GM19025 (cell line): Measurements from ENCODE around the gene NR1I3.

Experiments
- ATAC-seq: cut with Tn5 transposase; IDR thresholded peaks from one replicate; pipeline ENCODE4 v1.9.1; 2021; ENCODE audit warnings: mild to moderate bottlenecking, low read depth, moderate library complexity; ENCODE audit not compliant: unreplicated experiment

NR1I3 gene

GRCh38 chr1:161197560-161198193, 40.3 kb downstream of the NR1I3 start:
- ATAC-seq: no peak

DNA sequence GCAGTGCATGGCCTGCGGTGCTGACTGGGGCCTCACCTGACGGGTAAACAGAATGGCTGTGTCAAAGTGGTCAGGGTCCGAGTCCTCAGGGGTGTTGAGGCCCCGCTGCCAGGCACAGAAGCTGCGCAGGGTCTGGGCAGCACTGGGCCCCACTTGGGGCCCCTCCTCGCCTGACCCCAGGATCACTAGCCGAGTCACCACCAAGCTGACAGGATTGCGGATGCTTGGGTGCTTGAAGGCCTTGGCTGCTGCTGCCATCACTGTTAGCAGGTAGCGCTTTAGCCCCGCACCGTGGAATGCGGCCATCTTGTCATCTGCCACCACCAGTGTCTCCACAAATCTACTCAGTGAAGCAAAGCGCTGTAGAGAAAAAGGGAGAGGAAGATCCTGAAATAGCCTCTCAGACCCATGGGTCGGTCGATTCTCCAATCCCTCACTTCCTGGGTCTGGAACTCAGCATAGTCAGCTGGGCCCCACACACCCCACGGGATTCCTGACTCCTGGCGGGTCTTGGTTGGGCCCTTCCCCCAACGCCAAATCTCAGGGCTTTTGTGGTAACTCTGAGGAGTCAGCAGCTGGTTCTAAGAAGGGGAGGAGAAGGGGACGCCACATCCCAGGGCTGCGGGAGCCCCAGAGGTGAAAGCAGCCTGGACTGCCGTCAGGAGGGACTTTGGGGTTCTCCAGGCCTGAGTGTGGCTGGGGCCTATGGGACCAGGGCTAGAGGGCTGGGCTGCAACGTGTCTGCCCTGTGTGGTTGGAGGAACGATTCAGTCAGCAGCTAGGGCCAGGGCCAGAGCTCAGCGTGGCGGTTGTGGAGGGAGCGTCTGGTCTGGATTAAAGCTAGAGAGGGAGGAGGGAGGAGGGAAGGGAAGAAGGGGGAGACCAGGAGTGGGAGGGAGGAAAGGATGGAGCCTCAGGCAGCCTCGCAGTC, 41.2 kb downstream of the NR1I3 start:
- ATAC-seq: no peak

GRCh38 chr1:161196111-161196510, 41.9 kb downstream of the NR1I3 start:
- no peak for ATAC-seq

DNA sequence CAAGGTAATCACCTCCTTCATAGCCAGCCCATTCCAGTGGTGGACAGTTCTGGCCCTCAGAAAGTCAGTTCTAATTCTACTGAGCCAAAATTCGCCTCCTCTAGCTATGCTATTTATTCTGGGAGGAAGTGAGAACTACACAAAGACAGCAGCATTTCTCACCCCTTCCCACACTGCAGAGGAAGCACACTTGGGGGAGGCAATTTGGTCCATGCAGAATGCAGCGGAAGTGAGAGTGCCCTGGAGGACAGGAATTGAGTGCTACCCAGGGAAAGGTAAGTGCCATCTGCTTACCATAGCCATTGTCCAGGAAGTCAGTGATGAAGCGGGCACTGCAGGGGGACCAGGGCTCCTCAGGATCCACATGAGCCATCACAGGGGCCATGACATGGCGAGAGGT, 42.8 kb downstream of the NR1I3 start:
- peak; percentile 55 for ATAC-seq

GRCh38 chr1:161193561-161194235, 44.3 kb downstream of the NR1I3 start:
- ATAC-seq: no peak

GRCh38 chr1:161192476-161193465, 45.2 kb downstream of the NR1I3 start:
- no peak for ATAC-seq

- ATAC-seq: no peak
Observed at GRCh38 chr1:161191971-161192370, 46.0 kb downstream of the NR1I3 start.

DNA sequence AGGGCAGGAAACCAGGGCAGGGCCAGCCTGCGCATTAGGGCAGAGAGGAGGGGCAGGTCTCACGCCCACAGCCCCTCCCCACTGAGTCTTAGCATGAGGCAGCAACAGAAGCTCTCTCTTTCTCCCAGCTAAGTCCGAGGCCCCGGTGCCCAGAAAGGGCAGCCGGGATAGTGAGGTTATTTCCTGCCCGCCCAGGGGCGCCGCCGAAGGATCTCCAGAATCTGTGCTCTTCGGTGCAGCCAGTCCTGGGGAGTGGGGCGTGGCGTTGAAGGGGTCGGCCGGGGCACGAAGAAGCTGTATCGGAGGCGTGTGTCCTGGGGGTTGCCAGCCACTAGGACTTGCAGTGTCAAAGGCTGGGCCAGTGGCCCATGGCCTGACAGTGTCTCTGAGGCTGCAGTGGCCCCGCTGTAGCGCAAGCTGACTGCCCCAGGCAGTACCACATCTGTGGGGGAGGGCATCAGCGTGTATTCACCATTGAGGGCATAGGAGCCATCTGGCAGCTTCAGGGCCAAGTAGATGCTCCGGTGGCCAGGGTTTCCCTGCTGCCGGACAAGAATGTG, 47.0 kb downstream of the NR1I3 start:
- no peak for ATAC-seq

DNA sequence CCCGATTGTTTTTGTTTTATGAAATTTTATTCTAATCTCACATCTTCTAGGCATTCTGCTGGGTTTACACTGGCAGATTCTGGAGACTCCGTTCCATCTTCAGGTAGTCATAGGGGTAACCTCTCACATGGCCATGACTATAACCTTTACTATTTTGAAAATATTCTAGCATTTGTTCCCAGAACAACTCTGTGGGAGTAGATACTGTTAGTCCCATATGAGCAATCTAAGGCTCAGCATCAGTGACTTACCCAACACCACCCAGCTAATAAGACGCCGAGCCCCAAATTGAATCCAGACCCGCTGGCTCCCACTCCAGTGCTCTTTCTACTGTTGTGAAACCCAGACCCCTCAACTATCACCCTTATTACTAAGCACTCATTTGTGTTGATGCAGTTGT, 49.0 kb downstream of the NR1I3 start:
- no peak for ATAC-seq

GRCh38 chr1:161188381-161188780, 49.6 kb downstream of the NR1I3 start:
- no peak for ATAC-seq

DNA sequence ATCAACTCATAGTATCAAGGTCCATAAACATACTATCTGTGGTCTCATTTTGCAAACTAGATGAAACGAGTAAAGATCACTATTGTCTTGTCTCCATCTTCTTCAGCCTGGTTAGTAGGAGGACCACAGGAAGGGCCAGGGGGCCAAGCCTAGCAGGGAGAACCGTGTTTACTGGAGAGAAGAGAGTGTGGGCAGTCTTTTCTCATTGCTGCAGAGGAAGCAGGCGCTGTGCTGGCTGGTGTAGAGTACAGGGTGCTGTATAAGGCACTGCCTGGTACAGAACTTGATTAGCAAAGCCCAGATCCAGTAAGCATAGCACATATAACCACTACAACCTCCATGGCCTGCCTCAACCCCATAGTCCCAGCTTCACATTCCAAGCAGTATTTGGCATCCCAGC, 50.7 kb downstream of the NR1I3 start:
- no peak for ATAC-seq

DNA sequence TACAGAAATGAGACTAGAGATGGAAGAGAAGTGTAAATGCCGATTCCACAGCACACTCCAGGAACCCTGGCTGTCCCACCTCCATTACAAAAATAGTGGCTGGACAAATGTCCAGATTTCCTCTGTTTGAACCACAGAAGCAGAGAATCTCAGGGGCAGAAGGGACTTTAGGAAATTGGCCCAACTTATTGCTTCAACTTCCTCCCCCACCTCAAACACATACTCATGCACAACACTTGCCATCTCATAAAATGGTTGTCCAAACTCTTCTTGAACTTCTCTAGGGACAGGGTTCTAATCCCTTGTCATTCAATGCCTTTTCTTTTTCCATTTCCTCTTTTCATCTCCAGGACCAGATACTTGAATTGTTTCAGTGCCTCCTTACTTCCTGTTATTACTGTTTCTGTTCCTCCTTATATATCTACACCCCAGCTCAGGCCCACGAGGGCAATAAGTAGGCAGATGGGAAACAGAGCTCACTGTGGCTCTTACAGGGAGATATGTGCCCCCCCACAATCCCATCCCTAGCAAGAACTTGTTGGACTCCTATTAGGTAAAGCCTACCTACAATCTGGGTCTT, 52.2 kb downstream of the NR1I3 start:
- ATAC-seq: peak; percentile 15

DNA sequence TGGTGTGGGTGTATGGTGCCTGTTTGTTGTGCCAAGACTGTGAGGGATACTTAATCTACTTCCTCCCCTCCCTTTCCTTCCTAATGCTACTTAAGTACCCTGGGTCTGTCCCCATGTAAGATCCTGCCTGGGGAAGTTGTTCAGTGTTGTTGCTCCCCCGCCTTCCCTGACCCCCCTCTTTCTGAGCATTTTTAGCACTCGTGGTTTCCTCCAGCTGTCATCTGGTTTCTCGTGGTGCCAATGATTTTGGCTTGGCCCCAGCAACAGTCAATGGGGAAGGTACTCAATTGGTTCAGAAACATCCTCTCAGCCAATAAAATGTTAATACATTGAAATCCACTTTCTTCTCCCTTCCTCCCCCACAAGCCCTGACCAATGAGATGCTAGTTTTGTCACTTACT, 52.7 kb downstream of the NR1I3 start:
- ATAC-seq: peak; percentile 61

- ATAC-seq: peak; percentile 31
Observed at GRCh38 chr1:161182214-161182613, 55.8 kb downstream of the NR1I3 start.

DNA sequence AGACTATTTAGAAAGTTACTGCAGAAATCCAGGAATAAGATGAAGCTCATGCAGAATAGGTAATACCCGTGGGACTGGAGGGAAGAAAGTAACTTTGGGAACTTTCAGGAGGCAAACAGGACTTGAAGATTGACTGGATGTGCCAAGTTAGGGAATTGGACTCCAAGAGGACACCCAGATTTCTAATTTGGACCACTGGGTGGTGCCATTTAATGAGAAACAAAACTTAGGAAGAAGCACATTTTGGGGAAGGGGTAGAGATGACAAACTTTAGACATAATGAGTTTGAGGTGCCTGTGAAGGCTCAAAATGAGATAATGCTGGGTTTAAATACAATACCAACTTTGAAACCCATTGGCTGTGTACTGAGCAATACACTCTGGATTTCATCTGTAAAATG, 57.4 kb downstream of the NR1I3 start:
- no peak for ATAC-seq

GRCh38 chr1:161179698-161180097, 58.3 kb downstream of the NR1I3 start:
- ATAC-seq: no peak
